Measurements from ENCODE around the gene NAPB.

- no peak for TF ChIP-seq CTCF (IDR thresholded peaks at IDR 0.05)
- no peak for TF ChIP-seq POLR2A (IDR thresholded peaks at IDR 0.05)
- TF ChIP-seq EP300 (IDR thresholded peaks at IDR 0.05), result no peak
- no peak for TF ChIP-seq POLR2AphosphoS5 (IDR thresholded peaks at IDR 0.05)
Measured at GRCh38 chr20:23347791-23348190, 73.5 kb downstream of the NAPB start.

Measured in sigmoid colon (tissue), 4 donors.